Psoas muscle (tissue), 8 donors: ENCODE measurements around the gene GALNT14. TPM values are rescaled to one million over a fixed set of nuclear protein-coding genes. Genes with fewer than 3 reads are reported as not detected.

ENCODE experiments used
- ATAC-seq, 4 donors: fragments of 200-7000 bp; cut with Tn5 transposase; one replicate each; pipeline ENCODE4 v1.9.1; 2020; ENCODE audit warnings: moderate library complexity in 3 of 4, mild to moderate bottlenecking in 2 of 4
- DNase-seq, 2 donors: peaks; one replicate each; pipeline ENCODE4 v3.0.0-alpha.2; 2020
- H3K27ac ChIP-seq: fragments of 200-600 bp; one replicate; pipeline ENCODE4 v1.8.0; 2022
- H3K27me3 ChIP-seq, 3 donors: fragments of 200-600 bp in 1 of 3; one replicate each; pipeline versions ENCODE4 v1.6.1 to v1.8.0; 2013 to 2022; ENCODE audit warnings: low read length in 2 of 3, mild to moderate bottlenecking in 2 of 3, moderate library complexity in 1 of 3; ENCODE audit not compliant: insufficient read depth in 3 of 3
- H3K36me3 ChIP-seq, 2 donors: fragments of 200-600 bp in 1 of 2; one replicate each; pipeline versions ENCODE4 v1.6.1 to v1.8.0; 2013 to 2022; ENCODE audit warnings: low read depth in 1 of 2, mild to moderate bottlenecking in 1 of 2, moderate library complexity in 1 of 2; ENCODE audit not compliant: insufficient read depth in 1 of 2
- H3K4me1 ChIP-seq: fragments of 200-600 bp; one replicate; pipeline ENCODE4 v1.8.0; 2022
- H3K4me3 ChIP-seq: fragments of 200-600 bp; one replicate; pipeline ENCODE4 v1.8.0; 2022; ENCODE audit warnings: mild to moderate bottlenecking
- H3K9me3 ChIP-seq: fragments of 200-600 bp; one replicate; pipeline ENCODE4 v1.8.0; 2022
- CTCF ChIP-seq: fragments of 200-600 bp; IDR thresholded peaks from one replicate; pipeline ENCODE4 v1.8.0; 2022; ENCODE audit warnings: antibody characterized with exemption
- WGBS, 3 donors: extraction: QIAGEN DNeasy Blood & Tissue Kit; methylation state at CpG; one replicate each; pipeline versions ENCODE4 v1.1.6 to v1.1.7; 2013; 5-methylcytosine and 5-hydroxymethylcytosine counted together
- intact Hi-C, 2 donors: fragments of 100-400 bp; cut with DNase I; formaldehyde crosslinking; loops; one replicate each; pipeline versions ENCODE4 v1.11.0 to v1.14.2; 2022
- polyA plus RNA-seq, 3 donors: library from polyadenylated mRNA; stranded (reverse); fragments of 200-250 nt; gene quantifications; one replicate each; pipeline ENCODE4 v1.2.3, GENCODE V29; 2013
- total RNA-seq, 4 donors: library from RNA; stranded (reverse); fragmentation: NEBNext Ultra II Directional in 2 of 4; extraction: Animal tissue kit (Norgen Biotek cat#: 25700) in 2 of 4; gene quantifications; one replicate each; pipeline versions ENCODE4 v1.2.1 to v1.2.4, GENCODE V29; 2021 to 2023
- donor health status: healthy with polysubstance abuse.
- donor health status: DM: no; HTN: no; CAD: no; lungs with moderate emphysema.
- donor health status: Bipolar disorder and iron deficiency.
- donor health status: healthy.
- donor health status: DM: yes; HTN: yes; CAD: no.
- donor health status: DM: no; HTN: no; CAD: no.
- donor health status: DM: no; HTN: no; CAD: no.
- donor health status: DM: yes; HTN: yes; CAD: no.

GALNT14 gene
- total and polyA plus RNA-seq, 7 donors, result 0.13 to 0.54 (median 0.24) TPM; not detected in 1

DNA sequence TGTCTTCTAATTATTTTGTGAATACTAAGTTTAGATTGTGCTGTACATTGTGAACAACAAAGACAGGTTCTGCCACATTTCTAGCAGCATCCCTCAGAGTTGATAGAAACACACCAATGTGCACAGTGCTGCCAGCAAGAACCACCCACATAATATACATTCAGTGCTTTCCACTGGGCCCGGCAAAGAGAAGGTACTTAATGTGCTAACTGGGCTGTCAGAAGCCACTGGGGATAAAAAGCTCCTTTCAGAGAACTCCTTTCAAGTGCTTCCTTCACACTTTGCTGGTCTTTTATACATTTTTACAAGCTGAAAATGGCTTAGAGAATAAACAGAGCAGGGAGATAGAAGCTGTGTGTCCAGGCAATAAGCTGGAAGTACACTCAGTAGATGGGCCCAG, 273.0 kb downstream of the GALNT14 start:
- intact Hi-C loops, result loop anchor here in 1 of 2 donors (10.0 kb wide), 1 partner anchor 150 kb away; no protein-coding TSS in a partner anchor
- ATAC-seq (no peak), DNase-seq (no peak)
- Histone ChIP-seq H3K4me3 (no peak overlapping the region), H3K36me3 (peaks cover 0 to 2% of the 10 kb centered on the region in 2 donors), H3K9me3 (no peaks in the 10 kb centered on the region), H3K4me1 (no peaks in the 10 kb centered on the region), H3K27ac (no peak overlapping the region), H3K27me3 (no peaks in the 10 kb centered on the region)
- 32 to 74% (median 61%) methylated on average over 1 of the region's 1 CpG for WGBS, 3 donors
- no peak for TF ChIP-seq CTCF

DNA sequence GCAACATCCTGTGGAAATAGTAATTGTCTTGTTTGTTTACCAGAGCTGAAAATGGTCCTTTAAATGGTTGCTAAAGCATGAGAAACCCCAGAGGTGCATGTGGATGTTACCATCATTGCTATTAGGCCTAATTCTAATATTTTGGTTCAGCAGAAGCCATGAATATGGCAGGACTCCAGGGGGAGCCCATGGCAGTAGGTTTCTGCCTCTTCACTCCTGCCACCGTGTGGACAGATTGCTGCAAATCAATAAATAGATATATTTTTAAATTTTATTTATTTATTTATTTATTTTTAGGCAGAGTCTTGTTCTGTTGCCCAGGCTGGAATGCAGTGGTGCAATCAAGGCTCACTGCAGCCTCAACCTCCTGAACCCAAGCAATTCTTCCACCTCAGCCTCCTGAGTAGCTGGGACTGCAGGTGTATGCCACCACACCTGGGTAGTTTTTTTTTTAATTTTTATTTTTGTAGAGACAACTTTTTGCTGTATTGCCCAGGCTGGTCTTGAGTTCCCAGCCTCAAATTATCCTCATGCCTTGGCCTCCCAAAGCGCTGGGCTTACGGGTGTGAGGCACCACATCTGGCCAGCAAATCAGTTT, 276.1 kb downstream of the GALNT14 start:
- intact Hi-C loops, result loop anchor here (5.0 to 10.0 kb wide), 2 partner anchors 147 to 150 kb away; no protein-coding TSS in a partner anchor
- no peak overlapping the region for H3K27ac ChIP-seq
- no peaks in the 10 kb centered on the region for H3K4me1 ChIP-seq
- no peaks in the 10 kb centered on the region for H3K9me3 ChIP-seq
- peak; percentile 49 for TF ChIP-seq CTCF
- no peaks in the 10 kb centered on the region for H3K27me3 ChIP-seq
- DNase-seq (peak in 1 of 2 donors; percentile 60), ATAC-seq (no peak)
- H3K36me3 ChIP-seq, result peaks cover 0 to 2% of the 10 kb centered on the region in 2 donors
- no peak overlapping the region for H3K4me3 ChIP-seq
- 49 to 57% (median 54%) methylated on average over 3 of the region's 3 CpGs for WGBS, 3 donors

DNA sequence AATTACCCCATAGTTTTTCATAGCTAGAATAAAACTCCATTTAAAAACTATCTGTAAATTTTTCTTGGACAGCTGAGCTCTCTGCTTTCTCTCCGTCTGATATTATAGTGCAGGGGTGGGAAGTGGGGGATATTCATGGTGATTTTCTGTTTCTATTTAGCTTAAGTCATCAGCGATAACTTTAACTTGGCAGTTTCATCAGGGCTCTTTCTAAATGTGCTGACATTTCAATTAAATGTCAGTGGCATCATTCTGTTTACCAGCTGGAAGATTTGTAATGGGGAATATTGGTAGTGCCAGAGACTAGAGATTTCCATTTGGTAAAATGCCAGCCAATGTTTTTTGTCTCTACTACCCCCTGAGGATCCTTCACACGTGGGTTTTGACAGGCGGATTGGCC, 277.5 kb downstream of the GALNT14 start:
- DNase-seq (no peak), ATAC-seq (no peak)
- no peak overlapping the region for H3K4me3 ChIP-seq
- intact Hi-C loops, result loop anchor here (5.0 to 10.0 kb wide), 2 partner anchors 146 to 148 kb away; no protein-coding TSS in a partner anchor
- no peaks in the 10 kb centered on the region for H3K27me3 ChIP-seq
- H3K9me3 ChIP-seq, result no peaks in the 10 kb centered on the region
- 35 to 56% (median 42%) methylated on average over 4 of the region's 4 CpGs for WGBS, 3 donors
- no peaks in the 10 kb centered on the region for H3K4me1 ChIP-seq
- H3K27ac ChIP-seq, result no peak overlapping the region
- no peak for TF ChIP-seq CTCF
- H3K36me3 ChIP-seq, result peaks cover 0 to 2% of the 10 kb centered on the region in 2 donors

Other genes with a start within 250 kb of the GALNT14 start
- gene CAPN14, start 79.1 kb upstream of the GALNT14 start, total RNA-seq, result under 1 TPM in 1 of 4 donors, not detected in 3; 0.13 TPM
- under 1 TPM; 0.01 to 0.04 (median 0.03) TPM for gene CAPN14, start 79.1 kb upstream of the GALNT14 start, polyA plus RNA-seq
- gene EHD3, start 95.7 kb upstream of the GALNT14 start, total RNA-seq, result 1 to 10 TPM; 1.5 to 2.9 (median 2.0) TPM
- 1 to 10 TPM in 2 of 3 donors, under 1 TPM in 1; 0.73 to 5.2 (median 1.3) TPM for gene EHD3, start 95.7 kb upstream of the GALNT14 start, polyA plus RNA-seq